GM12878 (cell line): ENCODE results near the gene TGFBI. TPM values are rescaled to one million over a fixed set of nuclear protein-coding genes. Genes with fewer than 3 reads are reported as not detected.

Experiments
- ATAC-seq: fragments of 200-7000 bp; cut with Tn5 transposase; 3 replicates; pipeline ENCODE4 v1.9.1; 2020; ENCODE audit warnings: mild to moderate bottlenecking, moderate library complexity
- BruUV-seq: library from RNA; stranded (reverse); fragments of 400-500 nt; replicated peaks from 2 replicates; lab custom pipeline; 2021; lab: Mats Ljungman, UMichigan
- CTCF ChIA-PET: fragments of 300-600 bp; sonication (Branson Sonifier 250); formaldehyde crosslinking; extraction: SDS; loops from one replicate; lab custom pipeline; 2021; ENCODE audit warnings: inconsistent platforms; lab: Yijun Ruan, JAX
- POLR2A ChIA-PET: fragments of 350-600 bp; formaldehyde crosslinking; extraction: SDS; loops from one replicate; lab custom pipeline; 2021; ENCODE audit warnings: inconsistent platforms; lab: Charles Lee
- RAD21 ChIA-PET: fragments of 300-600 bp; sonication (Branson Sonifier 250); formaldehyde crosslinking; loops from one replicate; lab custom pipeline; 2023; ENCODE audit warnings: antibody characterized with exemption; ENCODE audit not compliant: unreplicated experiment; lab: Charles Lee
- SMC1A ChIA-PET: fragments of 300-600 bp; sonication (Branson Sonifier 250); formaldehyde crosslinking; loops from one replicate; lab custom pipeline; 2023; ENCODE audit not compliant: unreplicated experiment, uncharacterized antibody; lab: Charles Lee
- DNase-seq: peaks from one replicate; pipeline ENCODE4 v3.0.0-alpha.2; 2011; ENCODE audit warnings: low read depth, low spot score
- FAIRE-seq: peaks from 3 replicates; lab custom pipeline; 2011; peaks lifted over from hg19 to GRCh38; lab: Jason Lieb, UNC
- H2AFZ ChIP-seq: 2 replicates; pipeline ENCODE4 v1.6.0; 2011; ENCODE audit warnings: low read depth, low read length, control low read depth; ENCODE audit not compliant: control insufficient read depth
- H3K27ac ChIP-seq: 2 replicates; pipeline ENCODE4 v1.5.1; 2011; ENCODE audit warnings: control low read depth; ENCODE audit not compliant: control insufficient read depth, insufficient read depth
- H3K27me3 ChIP-seq, 2 experiments: replicated peaks in 1 of 2; 2 replicates each; pipeline versions ENCODE4 v1.6.0 to v1.6.1; 2011; ENCODE audit warnings: low read length in 1 of 2; ENCODE audit not compliant: control insufficient read depth in 2 of 2, insufficient read depth in 2 of 2
- H3K36me3 ChIP-seq, 2 experiments: 2 replicates each; pipeline ENCODE4 v1.5.1; 2011; ENCODE audit warnings: low read length in 1 of 2; ENCODE audit not compliant: control insufficient read depth in 2 of 2, insufficient read depth in 2 of 2
- H3K4me1 ChIP-seq: 2 replicates; pipeline ENCODE4 v1.6.1; 2011; ENCODE audit warnings: mild to moderate bottlenecking, low read length, moderate library complexity, mixed read lengths; ENCODE audit not compliant: control insufficient read depth, insufficient read depth
- H3K4me2 ChIP-seq: 2 replicates; pipeline ENCODE4 v1.6.0; 2011; ENCODE audit warnings: control low read depth; ENCODE audit not compliant: control insufficient read depth, insufficient read depth
- H3K4me3 ChIP-seq: fragments of 200-600 bp; sonication (generic); 2 replicates; pipeline ENCODE4 v1.5.1; 2016
- H3K79me2 ChIP-seq: 2 replicates; pipeline ENCODE4 v1.6.0; 2011; ENCODE audit warnings: low read length; ENCODE audit not compliant: control insufficient read depth, insufficient read depth
- H3K9ac ChIP-seq: 2 replicates; pipeline ENCODE4 v1.8.0; 2011; ENCODE audit warnings: low read length, control low read depth, mixed read lengths; ENCODE audit not compliant: control insufficient read depth, insufficient read depth
- H3K9me3 ChIP-seq: replicated peaks from 3 replicates; pipeline ENCODE4 v1.5.1; 2011; ENCODE audit warnings: mild to moderate bottlenecking, low read length; ENCODE audit not compliant: control insufficient read depth, insufficient read depth
- H4K20me1 ChIP-seq: 2 replicates; pipeline ENCODE4 v1.6.0; 2011; ENCODE audit not compliant: control insufficient read depth, insufficient read depth
- CBX5 ChIP-seq: sonication (generic); IDR thresholded peaks from 2 replicates; pipeline ENCODE4 v1.6.1; 2016; ENCODE audit warnings: low read depth, moderate library complexity, mild to moderate bottlenecking, inconsistent platforms
- CEBPB ChIP-seq, 2 experiments: fragments of 150-350 bp in 1 of 2; IDR thresholded peaks; 2 replicates each; pipeline ENCODE4 v1.6.1; 2012 to 2014; ENCODE audit warnings: low read depth in 2 of 2, low read length in 2 of 2, borderline replicate concordance in 1 of 2, inconsistent platforms in 1 of 2
- FOXM1 ChIP-seq: IDR thresholded peaks from 2 replicates; pipeline ENCODE4 v1.6.1; 2012; ENCODE audit warnings: low read depth, mild to moderate bottlenecking, inconsistent platforms, low read length, moderate library complexity
- NFXL1 ChIP-seq: fragments of 450-650 bp; IDR thresholded peaks from 2 replicates; pipeline ENCODE4 v1.6.1; 2017; ENCODE audit warnings: antibody characterized with exemption, mild to moderate bottlenecking, borderline replicate concordance
- NFYA ChIP-seq: IDR thresholded peaks from 2 replicates; pipeline ENCODE4 v1.6.1; 2011; ENCODE audit warnings: low read depth, mild to moderate bottlenecking, low read length, improper control_type of control experiment, borderline replicate concordance
- ZBED1 ChIP-seq: IDR thresholded peaks from 2 replicates; pipeline ENCODE4 v1.6.1; 2016; ENCODE audit warnings: borderline replicate concordance
- ZBTB4 ChIP-seq: fragments of 450-650 bp; formaldehyde crosslinking; IDR thresholded peaks from 2 replicates; pipeline ENCODE4 v1.4.0; 2022; ENCODE audit warnings: mild to moderate bottlenecking, moderate library complexity
- WGBS: methylation state at CpG from one replicate; pipeline ENCODE4 v1.1.6; 2016; ENCODE audit warnings: low lambda C conversion rate; ENCODE audit not compliant: insufficient replicate concordance, insufficient coverage; ENCODE audit errors: missing lambda C conversion rate; 5-methylcytosine and 5-hydroxymethylcytosine counted together
- in situ Hi-C: fragments of 300-500 bp; cut with MboI; formaldehyde crosslinking; loops from 9 replicates; pipeline ENCODE4 v1.14.3; 2018; ENCODE audit warnings: mixed read lengths
- intact Hi-C: fragments of 100-400 bp; cut with micrococcal nuclease; formaldehyde crosslinking; loops from one replicate; pipeline ENCODE4 v1.14.2; 2022; ENCODE audit not compliant: unreplicated experiment
- polyA plus RNA-seq, 11 experiments: library from polyadenylated mRNA; depleted of rRNA in 4 of 11; unstranded in 6 of 11; stranded (reverse) in 5 of 11; fragments of >200 nt; fragmentation: Nextera tagmentation in 4 of 11; fragmentation: Illumina TruSeq in 1 of 11; extraction: Ambion mirVana in 4 of 11; extraction: Trizol in 1 of 11; gene quantifications; 1 replicate in 1 of 11; 2 replicates in 10 of 11; pipeline versions ENCODE4 v1.2.1 to v1.2.3, GENCODE V29; 2011 to 2016; ENCODE audit warnings: inconsistent platforms in 2 of 11, missing spikeins in 2 of 11, low read depth in 1 of 11
- total RNA-seq, 4 experiments: library from RNA; depleted of rRNA in 3 of 4; stranded (reverse); fragments of >200 nt in 3 of 4; fragmentation: Illumina TruSeq in 1 of 4; extraction: Trizol in 1 of 4; gene quantifications; 2 replicates each; pipeline versions ENCODE4 v1.2.1 to v1.2.3, GENCODE V29; 2013 to 2021
- TF ChIP-seq, protein P1 (sequence below): IDR thresholded peaks from 2 replicates; pipeline ENCODE4 v1.6.1; 2011; ENCODE audit warnings: low read depth, low read length, improper control_type of control experiment, borderline replicate concordance

Gene TGFBI
- total and polyA plus RNA-seq, 10 of the 15 experiments (the other 5 are each of a cell fraction or from before 2014, with no cell fraction given), result 0.12 to 1.8 (median 0.19) TPM

GRCh38 chr5:135991429-135991828, 37.4 kb upstream of the TGFBI start (continued):
- no peak for TF ChIP-seq FOXM1
- TF ChIP-seq ZBTB4, result no peak
- TF ChIP-seq CEBPB (IDR thresholded peaks at IDR 0.05; ENCODE audit: borderline replicate concordance in 1 of 2, low read depth in 2 of 2, low read length in 2 of 2), result no peak
- no peak for TF ChIP-seq CBX5

GRCh38 chr5:135993335-135993879, 35.4 kb upstream of the TGFBI start:
- Histone ChIP-seq H3K27me3 (peaks cover 0 to 5% of the 10 kb centered on the region in 2 experiments; a peak in 3 of 4 replicates), H3K4me3 (no peak overlapping the region), H3K79me2 (no peaks in the 10 kb centered on the region), H3K4me1 (no peaks in the 10 kb centered on the region), H3K36me3 (no peaks in the 10 kb centered on the region), H2AFZ (no peak overlapping the region), H3K4me2 (no peak overlapping the region), H3K27ac (no peak overlapping the region), H3K9me3 (no peaks in the 10 kb centered on the region; the same call in 2 of the 3 replicates), H4K20me1 (no peaks in the 10 kb centered on the region), H3K9ac (no peak overlapping the region)
- intact Hi-C loops (no loop called here), in situ Hi-C loops (no loop called here)
- POLR2A ChIA-PET, result no interaction called here
- RAD21 ChIA-PET, result no interaction called here
- 63% methylated on average over 6 of the region's 6 CpGs for WGBS
- TF ChIP-seq ZBED1 (no peak), NFXL1 (no peak), NFYA (no peak)
- TF ChIP-seq, protein P1, sequence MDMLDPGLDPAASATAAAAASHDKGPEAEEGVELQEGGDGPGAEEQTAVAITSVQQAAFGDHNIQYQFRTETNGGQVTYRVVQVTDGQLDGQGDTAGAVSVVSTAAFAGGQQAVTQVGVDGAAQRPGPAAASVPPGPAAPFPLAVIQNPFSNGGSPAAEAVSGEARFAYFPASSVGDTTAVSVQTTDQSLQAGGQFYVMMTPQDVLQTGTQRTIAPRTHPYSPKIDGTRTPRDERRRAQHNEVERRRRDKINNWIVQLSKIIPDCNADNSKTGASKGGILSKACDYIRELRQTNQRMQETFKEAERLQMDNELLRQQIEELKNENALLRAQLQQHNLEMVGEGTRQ, result no peak
- no TSS peak for BruUV-seq
- ATAC-seq, result no peak
- CTCF ChIA-PET, result interaction anchor here (1.6 to 4.0 kb wide), 2 partner anchors 15 to 88 kb away, joined by 5 to 12 read pairs; no protein-coding TSS in a partner anchor
- FAIRE-seq, result no peak
- SMC1A ChIA-PET, result no interaction called here
- no peak for DNase-seq
